ENCODE data around the gene CTSA.
"Not testable (repeated sequence)": the region's sequence is repeated elsewhere in the genome, so short reads cannot be mapped to it uniquely, and the experiment has no call there.

Gene CTSA

DNA sequence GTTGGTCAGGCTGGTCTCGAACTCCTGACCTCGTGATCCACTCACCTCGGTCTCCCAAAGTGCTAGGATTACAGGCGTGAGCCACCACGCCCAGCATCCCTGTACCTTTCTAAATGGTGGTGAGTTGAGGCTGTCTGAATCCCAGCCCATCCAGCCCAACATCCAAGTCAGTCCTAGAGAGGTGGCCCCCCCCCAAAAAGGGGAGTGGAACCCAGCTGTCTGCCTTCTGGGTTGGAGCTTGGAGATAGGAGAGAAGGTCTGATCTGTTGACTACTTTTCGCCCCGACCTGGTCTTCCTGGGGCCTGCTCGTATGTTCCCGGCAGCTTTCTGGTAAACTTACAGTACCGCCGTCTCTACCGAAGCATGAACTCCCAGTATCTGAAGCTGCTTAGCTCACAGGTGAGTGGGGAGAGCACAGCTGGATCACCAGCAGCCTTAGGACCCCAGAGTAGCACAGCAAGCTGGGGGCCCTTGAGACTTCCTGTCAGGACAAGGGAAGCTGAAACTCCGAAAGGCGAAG is 5.6 kb downstream of the CTSA start:
- no peak for DNase-seq
- Histone ChIP-seq H3K36me3 (peaks cover 31% of the 10 kb centered on the region), H3K9me3 (no peaks in the 10 kb centered on the region), H3K27me3 (no peaks in the 10 kb centered on the region), H3K4me1 (no peaks in the 10 kb centered on the region), H3K4me3 (ENCODE audit: low read depth, low read length) (no peak overlapping the region)
- TF ChIP-seq, protein P1, sequence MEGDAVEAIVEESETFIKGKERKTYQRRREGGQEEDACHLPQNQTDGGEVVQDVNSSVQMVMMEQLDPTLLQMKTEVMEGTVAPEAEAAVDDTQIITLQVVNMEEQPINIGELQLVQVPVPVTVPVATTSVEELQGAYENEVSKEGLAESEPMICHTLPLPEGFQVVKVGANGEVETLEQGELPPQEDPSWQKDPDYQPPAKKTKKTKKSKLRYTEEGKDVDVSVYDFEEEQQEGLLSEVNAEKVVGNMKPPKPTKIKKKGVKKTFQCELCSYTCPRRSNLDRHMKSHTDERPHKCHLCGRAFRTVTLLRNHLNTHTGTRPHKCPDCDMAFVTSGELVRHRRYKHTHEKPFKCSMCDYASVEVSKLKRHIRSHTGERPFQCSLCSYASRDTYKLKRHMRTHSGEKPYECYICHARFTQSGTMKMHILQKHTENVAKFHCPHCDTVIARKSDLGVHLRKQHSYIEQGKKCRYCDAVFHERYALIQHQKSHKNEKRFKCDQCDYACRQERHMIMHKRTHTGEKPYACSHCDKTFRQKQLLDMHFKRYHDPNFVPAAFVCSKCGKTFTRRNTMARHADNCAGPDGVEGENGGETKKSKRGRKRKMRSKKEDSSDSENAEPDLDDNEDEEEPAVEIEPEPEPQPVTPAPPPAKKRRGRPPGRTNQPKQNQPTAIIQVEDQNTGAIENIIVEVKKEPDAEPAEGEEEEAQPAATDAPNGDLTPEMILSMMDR (IDR thresholded peaks at IDR 0.05; ENCODE audit: low read depth, low read length) = no peak

DNA sequence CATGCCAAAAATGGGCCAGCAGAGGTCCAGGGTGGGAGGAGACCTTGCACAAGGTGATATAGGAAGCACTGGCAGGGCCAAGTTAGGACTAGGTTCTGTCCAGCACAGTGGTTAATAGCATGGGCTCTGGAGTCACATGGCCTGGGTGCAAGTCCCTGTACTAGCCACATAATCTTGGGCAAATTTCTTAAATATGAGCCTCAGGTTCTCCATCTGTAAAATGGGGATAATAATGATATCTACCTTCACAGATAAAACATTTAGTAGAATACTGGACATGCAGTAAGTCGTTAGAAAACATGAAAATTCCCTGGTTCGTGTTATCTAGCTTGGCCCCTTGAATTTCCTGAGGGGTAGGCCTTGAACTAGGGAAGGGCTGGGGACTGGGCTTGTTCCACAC is 6.2 kb downstream of the CTSA start:
- Histone ChIP-seq H3K4me1 (no peaks in the 10 kb centered on the region), H3K4me3 (ENCODE audit: low read depth, low read length) (no peak overlapping the region), H3K27me3 (no peaks in the 10 kb centered on the region), H3K36me3 (peaks cover 35% of the 10 kb centered on the region), H3K9me3 (no peaks in the 10 kb centered on the region)
- TF ChIP-seq, protein P1 (IDR thresholded peaks at IDR 0.05; ENCODE audit: low read depth, low read length) = no peak
- no peak for DNase-seq

DNA sequence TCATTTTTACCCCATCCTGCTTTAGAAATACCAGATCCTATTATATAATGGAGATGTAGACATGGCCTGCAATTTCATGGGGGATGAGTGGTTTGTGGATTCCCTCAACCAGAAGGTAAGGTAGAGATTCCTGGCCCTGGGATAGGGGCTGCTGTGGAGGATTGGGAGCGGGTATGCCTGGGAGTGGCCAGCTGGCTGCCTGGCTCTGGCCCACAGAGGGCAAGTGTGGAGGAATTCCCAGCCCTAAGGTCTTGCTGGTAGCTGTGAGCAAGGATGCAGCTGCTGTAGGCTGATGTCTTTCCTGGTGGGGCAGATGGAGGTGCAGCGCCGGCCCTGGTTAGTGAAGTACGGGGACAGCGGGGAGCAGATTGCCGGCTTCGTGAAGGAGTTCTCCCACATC is 6.6 kb downstream of the CTSA start:
- TF ChIP-seq, protein P1 (IDR thresholded peaks at IDR 0.05; ENCODE audit: low read depth, low read length) = no peak
- no peaks in the 10 kb centered on the region for H3K27me3 ChIP-seq
- no peak overlapping the region for H3K4me3 ChIP-seq (ENCODE audit: low read depth, low read length)
- H3K36me3 ChIP-seq = peaks cover 32% of the 10 kb centered on the region
- no peaks in the 10 kb centered on the region for H3K9me3 ChIP-seq
- no peak for DNase-seq
- H3K4me1 ChIP-seq = no peaks in the 10 kb centered on the region

DNA sequence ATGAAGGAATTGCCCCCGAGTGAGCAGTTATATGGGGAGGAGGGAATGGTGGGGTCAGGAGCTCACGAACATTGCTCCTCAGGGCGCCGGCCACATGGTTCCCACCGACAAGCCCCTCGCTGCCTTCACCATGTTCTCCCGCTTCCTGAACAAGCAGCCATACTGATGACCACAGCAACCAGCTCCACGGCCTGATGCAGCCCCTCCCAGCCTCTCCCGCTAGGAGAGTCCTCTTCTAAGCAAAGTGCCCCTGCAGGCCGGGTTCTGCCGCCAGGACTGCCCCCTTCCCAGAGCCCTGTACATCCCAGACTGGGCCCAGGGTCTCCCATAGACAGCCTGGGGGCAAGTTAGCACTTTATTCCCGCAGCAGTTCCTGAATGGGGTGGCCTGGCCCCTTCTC is 7.2 kb downstream of the CTSA start:
- TF ChIP-seq, protein P1 (IDR thresholded peaks at IDR 0.05; ENCODE audit: low read depth, low read length) = no peak
- H3K4me1 ChIP-seq = no peaks in the 10 kb centered on the region
- DNase-seq = no peak

DNA sequence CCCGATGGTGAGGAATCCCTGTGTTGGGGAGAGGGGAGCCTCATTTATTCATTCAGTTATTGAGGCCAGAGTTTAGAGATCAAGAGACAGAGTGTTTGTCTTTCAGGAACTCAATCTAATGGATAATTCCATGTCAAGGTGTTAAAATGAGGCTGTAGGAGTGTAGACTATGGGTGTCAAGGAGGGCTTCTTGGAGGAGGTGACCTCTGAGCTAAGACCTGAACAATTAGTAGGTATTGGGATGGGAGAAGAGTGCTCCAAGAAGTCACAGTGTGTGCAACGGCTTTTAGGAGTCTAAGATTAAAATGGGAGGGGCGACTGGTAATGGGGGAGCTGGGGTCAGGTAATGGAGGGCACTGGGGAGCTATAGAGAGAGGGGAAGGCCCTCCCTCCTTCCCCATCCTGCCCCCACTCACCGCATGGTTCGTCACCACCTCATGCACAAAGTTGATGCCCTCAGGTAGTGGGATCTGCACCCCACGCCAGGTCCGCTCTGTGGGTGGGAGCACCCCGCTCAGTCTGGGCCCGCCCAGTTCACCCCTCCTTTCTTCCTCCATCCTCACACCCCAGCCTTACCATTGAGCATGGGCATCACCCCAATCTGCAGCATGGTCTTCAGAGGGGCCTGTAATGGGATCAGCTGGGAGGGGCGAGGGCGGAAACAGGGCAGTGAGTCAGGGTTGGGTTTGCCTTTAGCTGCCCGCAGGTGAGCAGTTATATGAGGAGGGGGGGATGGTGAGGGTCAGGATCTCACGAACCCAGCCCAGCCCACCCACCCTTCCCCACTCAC is 8.1 kb downstream of the CTSA start:
- no peak for DNase-seq
- Histone ChIP-seq H3K4me3 (ENCODE audit: low read depth, low read length) (no peak overlapping the region), H3K9me3 (no peaks in the 10 kb centered on the region), H3K36me3 (peaks cover 32% of the 10 kb centered on the region), H3K4me1 (no peaks in the 10 kb centered on the region), H3K27me3 (no peaks in the 10 kb centered on the region)
- TF ChIP-seq, protein P1 (IDR thresholded peaks at IDR 0.05; ENCODE audit: low read depth, low read length) = no peak

More for the DNA sequence above, 7.2 kb downstream of the CTSA start:
- Histone ChIP-seq H3K9me3 (no peaks in the 10 kb centered on the region), H3K27me3 (no peaks in the 10 kb centered on the region), H3K36me3 (peaks cover 28% of the 10 kb centered on the region), H3K4me3 (ENCODE audit: low read depth, low read length) (no peak overlapping the region)

DNA sequence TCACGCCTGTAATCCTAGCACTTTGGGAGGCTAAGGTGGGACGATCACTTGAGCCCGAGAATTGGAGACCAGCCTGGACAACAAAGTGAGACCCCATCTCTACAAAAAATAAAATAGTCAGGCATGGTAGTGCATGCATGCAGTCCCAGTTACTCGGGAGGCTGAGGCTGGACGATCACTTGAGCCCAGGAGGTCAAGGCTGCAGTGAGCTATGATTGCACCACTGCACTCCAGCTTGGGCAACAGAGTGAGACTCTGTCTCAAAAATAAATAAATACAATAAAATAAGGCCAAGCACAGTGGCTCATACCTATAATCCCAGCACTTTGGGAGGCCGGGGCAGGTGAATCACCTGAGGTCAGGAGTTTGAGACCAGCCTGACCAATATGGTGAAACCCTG is 10.2 kb downstream of the CTSA start:
- peaks cover 26% of the 10 kb centered on the region for H3K36me3 ChIP-seq
- not testable (repeated sequence) for H3K9me3 ChIP-seq

More for the DNA sequence above, 10.2 kb downstream of the CTSA start:
- not testable (repeated sequence) for H3K4me3 ChIP-seq (ENCODE audit: low read depth, low read length); H3K4me1 ChIP-seq; DNase-seq; H3K27me3 ChIP-seq
